ENCODE measurements around the gene IREB2.

- TF ChIP-seq EP300 (IDR thresholded peaks at IDR 0.05) = no peak
- TF ChIP-seq, protein P1, sequence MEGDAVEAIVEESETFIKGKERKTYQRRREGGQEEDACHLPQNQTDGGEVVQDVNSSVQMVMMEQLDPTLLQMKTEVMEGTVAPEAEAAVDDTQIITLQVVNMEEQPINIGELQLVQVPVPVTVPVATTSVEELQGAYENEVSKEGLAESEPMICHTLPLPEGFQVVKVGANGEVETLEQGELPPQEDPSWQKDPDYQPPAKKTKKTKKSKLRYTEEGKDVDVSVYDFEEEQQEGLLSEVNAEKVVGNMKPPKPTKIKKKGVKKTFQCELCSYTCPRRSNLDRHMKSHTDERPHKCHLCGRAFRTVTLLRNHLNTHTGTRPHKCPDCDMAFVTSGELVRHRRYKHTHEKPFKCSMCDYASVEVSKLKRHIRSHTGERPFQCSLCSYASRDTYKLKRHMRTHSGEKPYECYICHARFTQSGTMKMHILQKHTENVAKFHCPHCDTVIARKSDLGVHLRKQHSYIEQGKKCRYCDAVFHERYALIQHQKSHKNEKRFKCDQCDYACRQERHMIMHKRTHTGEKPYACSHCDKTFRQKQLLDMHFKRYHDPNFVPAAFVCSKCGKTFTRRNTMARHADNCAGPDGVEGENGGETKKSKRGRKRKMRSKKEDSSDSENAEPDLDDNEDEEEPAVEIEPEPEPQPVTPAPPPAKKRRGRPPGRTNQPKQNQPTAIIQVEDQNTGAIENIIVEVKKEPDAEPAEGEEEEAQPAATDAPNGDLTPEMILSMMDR (IDR thresholded peaks at IDR 0.05) = no peak
Observed at GRCh38 chr15:78425643-78426042, 12.4 kb upstream of the IREB2 start.

Data from esophagus muscularis mucosa (tissue), 3 donors.